NT2/D1 (cell line): ENCODE measurements around the gene ZFYVE9.

Experiments used
- DNase-seq: peaks from one replicate; pipeline ENCODE4 v3.0.0-alpha.2; 2011; ENCODE audit warnings: low read depth, low spot score
- H3K27me3 ChIP-seq: 2 replicates; pipeline ENCODE4 v1.6.0; 2011; ENCODE audit warnings: mild to moderate bottlenecking; ENCODE audit not compliant: insufficient read length, insufficient read depth
- H3K36me3 ChIP-seq: 2 replicates; pipeline ENCODE4 v1.6.1; 2011; ENCODE audit warnings: mild to moderate bottlenecking, low read length, mixed read lengths; ENCODE audit not compliant: insufficient read depth, insufficient read length
- H3K4me1 ChIP-seq: 2 replicates; pipeline ENCODE4 v1.5.1; 2011; ENCODE audit not compliant: insufficient read depth, insufficient read length
- H3K4me3 ChIP-seq: 2 replicates; pipeline ENCODE4 v1.5.1; 2011; ENCODE audit warnings: low read depth; ENCODE audit not compliant: insufficient read length
- H3K9ac ChIP-seq: 2 replicates; pipeline ENCODE4 v1.6.0; 2011; ENCODE audit warnings: low read depth; ENCODE audit not compliant: insufficient read length
- H3K9me3 ChIP-seq: 2 replicates; pipeline ENCODE4 v1.5.1; 2011; ENCODE audit warnings: mild to moderate bottlenecking, low read length; ENCODE audit not compliant: insufficient read depth
- SUZ12 ChIP-seq: IDR thresholded peaks from 2 replicates; pipeline ENCODE4 v1.6.1; 2011; ENCODE audit not compliant: insufficient read length, insufficient read depth; ENCODE audit errors: extremely low read depth
- YY1 ChIP-seq: IDR thresholded peaks from 2 replicates; pipeline ENCODE4 v1.6.1; 2011; ENCODE audit not compliant: insufficient read length, insufficient read depth
- ZNF274 ChIP-seq: IDR thresholded peaks from 2 replicates; pipeline ENCODE4 v1.6.1; 2011; ENCODE audit warnings: mild to moderate bottlenecking, low read depth, low read length

ZFYVE9 gene

GRCh38 chr1:52153898-52154297 lies 12.0 kb downstream of the ZFYVE9 start:
- H3K4me1 ChIP-seq = no peaks in the 10 kb centered on the region
- H3K36me3 ChIP-seq = no peaks in the 10 kb centered on the region
- no peak for DNase-seq
- H3K9ac ChIP-seq = no peak overlapping the region
- H3K27me3 ChIP-seq = no peaks in the 10 kb centered on the region
- TF ChIP-seq ZNF274 (no peak), YY1 (no peak), SUZ12 (no peak)
- H3K9me3 ChIP-seq = peaks cover 13% of the 10 kb centered on the region
- H3K4me3 ChIP-seq = no peak overlapping the region

- Histone ChIP-seq H3K4me1 (no peaks in the 10 kb centered on the region), H3K9me3 (peaks cover 13% of the 10 kb centered on the region), H3K9ac (no peak overlapping the region), H3K27me3 (no peaks in the 10 kb centered on the region), H3K4me3 (no peak overlapping the region), H3K36me3 (no peaks in the 10 kb centered on the region)
- no peak for DNase-seq
- TF ChIP-seq ZNF274 = no peak
These were observed 14.6 kb downstream of the ZFYVE9 start for GRCh38 chr1:52156460-52156859.

GRCh38 chr1:52157582-52157981 lies 15.7 kb downstream of the ZFYVE9 start:
- H3K36me3 ChIP-seq = peaks cover 2% of the 10 kb centered on the region
- no peak for DNase-seq
- no peak for TF ChIP-seq YY1
- TF ChIP-seq ZNF274 = no peak
- no peak for TF ChIP-seq SUZ12
- no peaks in the 10 kb centered on the region for H3K4me1 ChIP-seq
- peaks cover 13% of the 10 kb centered on the region for H3K9me3 ChIP-seq
- no peaks in the 10 kb centered on the region for H3K27me3 ChIP-seq
- H3K4me3 ChIP-seq = no peak overlapping the region
- no peak overlapping the region for H3K9ac ChIP-seq

- TF ChIP-seq ZNF274 = no peak
- no peak for TF ChIP-seq SUZ12
- no peak for TF ChIP-seq YY1
- H3K27me3 ChIP-seq = no peaks in the 10 kb centered on the region
- H3K9ac ChIP-seq = no peak overlapping the region
- no peak overlapping the region for H3K4me3 ChIP-seq
- peaks cover 2% of the 10 kb centered on the region for H3K36me3 ChIP-seq
- H3K4me1 ChIP-seq = no peaks in the 10 kb centered on the region
- H3K9me3 ChIP-seq = peaks cover 13% of the 10 kb centered on the region
- DNase-seq = no peak
These were observed 16.3 kb downstream of the ZFYVE9 start for GRCh38 chr1:52158218-52158617.

GRCh38 chr1:52159033-52159789 lies 17.3 kb downstream of the ZFYVE9 start:
- TF ChIP-seq SUZ12 (no peak), ZNF274 (no peak), YY1 (no peak)
- Histone ChIP-seq H3K27me3 (no peaks in the 10 kb centered on the region), H3K9me3 (peaks cover 13% of the 10 kb centered on the region), H3K9ac (no peak overlapping the region), H3K4me3 (no peak overlapping the region), H3K36me3 (peaks cover 2% of the 10 kb centered on the region), H3K4me1 (no peaks in the 10 kb centered on the region)
- no peak for DNase-seq

- Histone ChIP-seq H3K9me3 (peaks cover 7% of the 10 kb centered on the region), H3K27me3 (no peaks in the 10 kb centered on the region), H3K4me3 (no peak overlapping the region), H3K9ac (no peak overlapping the region), H3K36me3 (peaks cover 2% of the 10 kb centered on the region), H3K4me1 (no peaks in the 10 kb centered on the region)
- TF ChIP-seq YY1 = no peak
- TF ChIP-seq SUZ12 = no peak
- TF ChIP-seq ZNF274 = no peak
- DNase-seq = no peak
These were observed 21.1 kb downstream of the ZFYVE9 start for GRCh38 chr1:52162947-52163346.

- H3K27me3 ChIP-seq = no peaks in the 10 kb centered on the region
- DNase-seq = no peak
- no peaks in the 10 kb centered on the region; the same call in 1 of the 2 replicates for H3K9me3 ChIP-seq
- H3K4me1 ChIP-seq = no peaks in the 10 kb centered on the region
- H3K9ac ChIP-seq = no peak overlapping the region
- H3K4me3 ChIP-seq = no peak overlapping the region
- TF ChIP-seq ZNF274 (no peak), SUZ12 (no peak), YY1 (no peak)
- H3K36me3 ChIP-seq = peaks cover 2% of the 10 kb centered on the region
These were observed 22.7 kb downstream of the ZFYVE9 start for GRCh38 chr1:52164604-52165003.
